Neural progenitor cell (in vitro differentiated cells): ENCODE data around the gene TEX19. TPM values are rescaled to one million over a fixed set of nuclear protein-coding genes. Genes with fewer than 3 reads are reported as not detected.

ENCODE experiments used
- DNase-seq: peaks from one replicate; pipeline ENCODE4 v3.0.0-alpha.2; 2016; ENCODE audit warnings: low spot score
- H2AFZ ChIP-seq: fragments of 200-600 bp; sonication (generic); replicated peaks from 2 replicates; pipeline ENCODE4 v1.6.1; 2016; ENCODE audit warnings: antibody characterized with exemption
- H3F3A ChIP-seq: fragments of 200-600 bp; sonication (generic); 2 replicates; pipeline ENCODE4 v1.6.1; 2016; ENCODE audit warnings: antibody characterized with exemption, low read depth
- H3K27ac ChIP-seq: fragments of 200-600 bp; sonication (generic); 2 replicates; pipeline ENCODE4 v1.5.1; 2016; ENCODE audit warnings: mild to moderate bottlenecking
- H3K27me3 ChIP-seq: fragments of 200-600 bp; sonication (generic); 2 replicates; pipeline ENCODE4 v1.6.1; 2016; ENCODE audit warnings: mild to moderate bottlenecking, moderate library complexity
- H3K36me3 ChIP-seq: fragments of 200-600 bp; sonication (generic); 2 replicates; pipeline ENCODE4 v1.5.1; 2016
- H3K4me1 ChIP-seq: fragments of 200-600 bp; sonication (generic); 2 replicates; pipeline ENCODE4 v1.6.1; 2016; ENCODE audit warnings: mixed run types
- H3K4me2 ChIP-seq: fragments of 200-600 bp; sonication (generic); 2 replicates; pipeline ENCODE4 v1.6.1; 2016
- H3K4me3 ChIP-seq: fragments of 200-600 bp; sonication (generic); 2 replicates; pipeline ENCODE4 v1.5.1; 2016
- H3K79me2 ChIP-seq: fragments of 200-600 bp; sonication (generic); 2 replicates; pipeline ENCODE4 v1.6.1; 2016; ENCODE audit warnings: low read depth
- H3K9ac ChIP-seq: fragments of 200-600 bp; sonication (generic); 2 replicates; pipeline ENCODE4 v1.6.1; 2016
- H3K9me3 ChIP-seq: fragments of 200-600 bp; sonication (generic); 2 replicates; pipeline ENCODE4 v1.5.1; 2016; ENCODE audit warnings: low read depth
- H4K20me1 ChIP-seq: fragments of 200-600 bp; sonication (generic); 2 replicates; pipeline ENCODE4 v1.6.1; 2016; ENCODE audit warnings: low read depth
- H3K27ac Mint-ChIP-seq: 3 replicates; pipeline ENCODE4 v1.8.0; 2021; ENCODE audit warnings: mixed read lengths
- H3K27me3 Mint-ChIP-seq: 2 replicates; pipeline ENCODE4 v1.8.0; 2022; ENCODE audit warnings: low read depth, mild to moderate bottlenecking, inconsistent platforms, moderate library complexity, mixed read lengths; ENCODE audit not compliant: insufficient read depth
- H3K36me3 Mint-ChIP-seq: 3 replicates; pipeline ENCODE4 v1.8.0; 2021; ENCODE audit warnings: mixed read lengths
- H3K4me1 Mint-ChIP-seq: 3 replicates; pipeline ENCODE4 v1.8.0; 2021; ENCODE audit warnings: mixed read lengths
- H3K4me3 Mint-ChIP-seq: 3 replicates; pipeline ENCODE4 v1.8.0; 2021; ENCODE audit warnings: mild to moderate bottlenecking, moderate library complexity, mixed read lengths
- H3K9me3 Mint-ChIP-seq: 3 replicates; pipeline ENCODE4 v1.8.0; 2020; ENCODE audit warnings: mixed read lengths
- CTCF ChIP-seq: fragments of 200-600 bp; sonication (generic); IDR thresholded peaks from 2 replicates; pipeline ENCODE4 v1.5.1; 2017; ENCODE audit warnings: antibody characterized with exemption, mild to moderate bottlenecking
- EZH2 ChIP-seq: fragments of 200-600 bp; sonication (generic); IDR thresholded peaks from 2 replicates; pipeline ENCODE4 v1.6.1; 2017; ENCODE audit warnings: antibody characterized with exemption, mild to moderate bottlenecking, moderate library complexity
- EZH2phosphoT487 ChIP-seq: fragments of 200-600 bp; sonication (generic); IDR thresholded peaks from 2 replicates; pipeline ENCODE4 v1.6.1; 2017; ENCODE audit warnings: antibody characterized with exemption
- total RNA-seq: library from RNA; depleted of rRNA; stranded (reverse); fragments of >200 nt; gene quantifications from 2 replicates; pipeline ENCODE4 v1.2.3, GENCODE V29; 2015; ENCODE audit warnings: low replicate concordance

Gene TEX19
- total RNA-seq, 1 donor from 2014 or later: not detected

GRCh38 chr17:82399041-82399441, 40.0 kb downstream of the TEX19 start:
- H3K36me3 ChIP-seq: no peaks in the 10 kb centered on the region
- Mint-ChIP-seq H3K27me3 (peaks cover 5% of the 10 kb centered on the region), H3K27ac (no peak overlapping the region), H3K36me3 (peaks cover 16% of the 10 kb centered on the region), H3K9me3 (no peaks in the 10 kb centered on the region), H3K4me1 (peaks cover 7% of the 10 kb centered on the region), H3K4me3 (no peak overlapping the region)
- no peaks in the 10 kb centered on the region for H3K27me3 ChIP-seq
- no peak for TF ChIP-seq CTCF
- no peaks in the 10 kb centered on the region for H3K9me3 ChIP-seq
- no peak overlapping the region for H3K27ac ChIP-seq
- H4K20me1 ChIP-seq: no peaks in the 10 kb centered on the region
- H3K4me2 ChIP-seq: no peak overlapping the region
- no peaks in the 10 kb centered on the region for H3F3A ChIP-seq
- no peak overlapping the region for H2AFZ ChIP-seq
- no peaks in the 10 kb centered on the region for H3K4me1 ChIP-seq
- H3K4me3 ChIP-seq: no peak overlapping the region
- no peak for DNase-seq
- H3K9ac ChIP-seq: no peak overlapping the region
- H3K79me2 ChIP-seq: no peaks in the 10 kb centered on the region

- no peak for TF ChIP-seq EZH2
- no peak for TF ChIP-seq CTCF
- TF ChIP-seq EZH2phosphoT487: no peak
- Mint-ChIP-seq H3K4me1 (peaks cover 7% of the 10 kb centered on the region), H3K27me3 (peaks cover 3% of the 10 kb centered on the region), H3K4me3 (no peak overlapping the region), H3K27ac (peak overlapping the region; percentile 81), H3K36me3 (peaks cover 13% of the 10 kb centered on the region), H3K9me3 (no peaks in the 10 kb centered on the region)
- no peaks in the 10 kb centered on the region for H3K27me3 ChIP-seq
- no peak overlapping the region for H3K27ac ChIP-seq
- H3K4me1 ChIP-seq: no peaks in the 10 kb centered on the region
- H4K20me1 ChIP-seq: no peaks in the 10 kb centered on the region
- H3K4me2 ChIP-seq: no peak overlapping the region
- H3K9me3 ChIP-seq: no peaks in the 10 kb centered on the region
- H3K9ac ChIP-seq: no peak overlapping the region
- no peak overlapping the region for H2AFZ ChIP-seq
- no peaks in the 10 kb centered on the region for H3K36me3 ChIP-seq
- no peak for DNase-seq
- H3K4me3 ChIP-seq: no peak overlapping the region
- H3F3A ChIP-seq: no peaks in the 10 kb centered on the region
- no peaks in the 10 kb centered on the region for H3K79me2 ChIP-seq
Observed at GRCh38 chr17:82399601-82400101, 40.6 kb downstream of the TEX19 start.

GRCh38 chr17:82400206-82400605, 41.2 kb downstream of the TEX19 start:
- no peaks in the 10 kb centered on the region for H3K9me3 ChIP-seq
- H3K79me2 ChIP-seq: no peaks in the 10 kb centered on the region
- H3K4me2 ChIP-seq: no peak overlapping the region
- Mint-ChIP-seq H3K27me3 (no peaks in the 10 kb centered on the region), H3K4me3 (no peak overlapping the region), H3K9me3 (no peaks in the 10 kb centered on the region), H3K36me3 (peaks cover 14% of the 10 kb centered on the region), H3K4me1 (peaks cover 7% of the 10 kb centered on the region), H3K27ac (peak overlapping the region; percentile 76)
- H3K4me1 ChIP-seq: no peaks in the 10 kb centered on the region
- no peak overlapping the region for H3K27ac ChIP-seq
- no peaks in the 10 kb centered on the region for H3K36me3 ChIP-seq
- no peak overlapping the region for H2AFZ ChIP-seq
- no peaks in the 10 kb centered on the region for H3F3A ChIP-seq
- no peak overlapping the region for H3K9ac ChIP-seq
- H4K20me1 ChIP-seq: no peaks in the 10 kb centered on the region
- no peak for DNase-seq
- no peak overlapping the region for H3K4me3 ChIP-seq
- TF ChIP-seq EZH2phosphoT487: no peak
- TF ChIP-seq EZH2: no peak
- no peak for TF ChIP-seq CTCF
- no peaks in the 10 kb centered on the region for H3K27me3 ChIP-seq
